Neuronal stem cell (in vitro differentiated cells): Measurements from ENCODE around the gene LRMDA.
"Not testable (repeated sequence)": the region's sequence is repeated elsewhere in the genome, so short reads cannot be mapped to it uniquely, and the experiment has no call there.

ENCODE experiments used
- DNase-seq: peaks from one replicate; pipeline ENCODE4 v3.0.0-alpha.2; 2013; ENCODE audit warnings: low spot score
- H2AFZ ChIP-seq: one replicate; pipeline ENCODE4 v1.6.1; 2013; ENCODE audit warnings: mild to moderate bottlenecking, low read length, inconsistent platforms
- H2AK5ac ChIP-seq: 2 replicates; pipeline ENCODE4 v1.6.1; 2013; ENCODE audit warnings: low read depth, mild to moderate bottlenecking, inconsistent platforms, low read length, moderate library complexity, mixed read lengths
- H2BK120ac ChIP-seq: 2 replicates; pipeline ENCODE4 v1.6.1; 2013; ENCODE audit warnings: low read depth, mild to moderate bottlenecking, inconsistent platforms, low read length, moderate library complexity, mixed read lengths
- H2BK12ac ChIP-seq: one replicate; pipeline ENCODE4 v1.6.1; 2013; ENCODE audit warnings: low read length, inconsistent platforms
- H2BK15ac ChIP-seq: 2 replicates; pipeline ENCODE4 v1.6.1; 2013; ENCODE audit warnings: mild to moderate bottlenecking, low read length, inconsistent platforms, mixed read lengths
- H2BK5ac ChIP-seq: one replicate; pipeline ENCODE4 v1.6.1; 2013; ENCODE audit warnings: inconsistent platforms, mild to moderate bottlenecking, low read length, moderate library complexity
- H3K14ac ChIP-seq: one replicate; pipeline ENCODE4 v1.6.1; 2013; ENCODE audit warnings: low read length, inconsistent platforms
- H3K18ac ChIP-seq: 2 replicates; pipeline ENCODE4 v1.6.1; 2013; ENCODE audit warnings: low read length, inconsistent platforms
- H3K23ac ChIP-seq: 2 replicates; pipeline ENCODE4 v1.6.1; 2013; ENCODE audit warnings: low read depth, mild to moderate bottlenecking, mixed read lengths, low read length, inconsistent platforms; ENCODE audit not compliant: poor library complexity
- H3K27ac ChIP-seq: replicated peaks from 3 replicates; pipeline ENCODE4 v1.5.1; 2013; ENCODE audit warnings: low read length, inconsistent platforms
- H3K27me3 ChIP-seq, 3 experiments: 2 replicates each; pipeline ENCODE4 v1.6.1; 2013; ENCODE audit warnings: low read length in 3 of 3, mild to moderate bottlenecking in 2 of 3, inconsistent platforms in 1 of 3, low read depth in 1 of 3, mixed read lengths in 1 of 3, moderate library complexity in 1 of 3; ENCODE audit not compliant: control insufficient read depth in 3 of 3, insufficient read depth in 3 of 3
- H3K36me3 ChIP-seq, 2 donors: replicated peaks in 1 of 2; 2 replicates each; pipeline ENCODE4 v1.6.1; 2013; ENCODE audit warnings: low read length in 2 of 2; ENCODE audit not compliant: control insufficient read depth in 2 of 2, insufficient read depth in 2 of 2
- H3K4ac ChIP-seq: 2 replicates; pipeline ENCODE4 v1.6.1; 2013; ENCODE audit warnings: inconsistent platforms, mild to moderate bottlenecking, low read length, moderate library complexity
- H3K4me1 ChIP-seq, 2 donors: 1 replicate in 1 of 2; 2 replicates in 1 of 2; pipeline ENCODE4 v1.6.1; 2013; ENCODE audit warnings: low read length in 2 of 2, low read depth in 1 of 2; ENCODE audit not compliant: control insufficient read depth in 2 of 2, insufficient read depth in 1 of 2
- H3K4me2 ChIP-seq: one replicate; pipeline ENCODE4 v1.6.1; 2013; ENCODE audit warnings: mild to moderate bottlenecking, low read length, inconsistent platforms; ENCODE audit not compliant: insufficient read depth, poor library complexity, severe bottlenecking
- H3K4me3 ChIP-seq, 2 donors: 2 replicates each; pipeline ENCODE4 v1.5.1; 2013; ENCODE audit warnings: low read length in 2 of 2, mild to moderate bottlenecking in 2 of 2, inconsistent platforms in 1 of 2, moderate library complexity in 1 of 2
- H3K79me1 ChIP-seq: one replicate; pipeline ENCODE4 v1.6.1; 2013; ENCODE audit warnings: low read depth, mild to moderate bottlenecking, inconsistent platforms, low read length, moderate library complexity
- H3K9ac ChIP-seq: one replicate; pipeline ENCODE4 v1.6.1; 2013; ENCODE audit warnings: mild to moderate bottlenecking, low read depth, low read length, inconsistent platforms; ENCODE audit not compliant: poor library complexity
- H3K9me3 ChIP-seq, 2 donors: replicated peaks in 1 of 2; 2 replicates each; pipeline versions ENCODE3 to v1.6.1; 2013; ENCODE audit warnings: low read length in 2 of 2, mild to moderate bottlenecking in 2 of 2, inconsistent platforms in 1 of 2, low read depth in 1 of 2, mixed read lengths in 1 of 2, moderate library complexity in 1 of 2; ENCODE audit not compliant: control insufficient read depth in 2 of 2, insufficient read depth in 1 of 2
- H4K8ac ChIP-seq: one replicate; pipeline ENCODE4 v1.6.1; 2013; ENCODE audit warnings: low read depth, mild to moderate bottlenecking, inconsistent platforms, low read length, moderate library complexity
- H4K91ac ChIP-seq: one replicate; pipeline ENCODE4 v1.6.1; 2013; ENCODE audit warnings: low read length, low read depth, mild to moderate bottlenecking, inconsistent platforms; ENCODE audit not compliant: poor library complexity
- WGBS, 2 donors: extraction: QIAGEN DNeasy Blood & Tissue Kit; methylation state at CpG; one replicate each; pipeline ENCODE4 v1.1.7; 2013; ENCODE audit warnings: missing lambda C conversion rate in 2 of 2, mixed read lengths in 1 of 2; ENCODE audit not compliant: insufficient read length in 2 of 2, insufficient replicate concordance in 1 of 2; ENCODE audit errors: extremely low coverage in 2 of 2; 5-methylcytosine and 5-hydroxymethylcytosine counted together

Gene LRMDA

GRCh38 chr10:76148217-76148616, 716.8 kb downstream of the LRMDA start:
- not testable (repeated sequence) for H3K27me3 ChIP-seq, H3K9ac ChIP-seq, H3K79me1 ChIP-seq, H3K23ac ChIP-seq, H2AK5ac ChIP-seq, H3K4me2 ChIP-seq, H2BK15ac ChIP-seq, H2AFZ ChIP-seq, H3K27ac ChIP-seq, H2BK5ac ChIP-seq, H3K14ac ChIP-seq, H3K18ac ChIP-seq, H2BK12ac ChIP-seq, H3K4me3 ChIP-seq, DNase-seq, H4K91ac ChIP-seq, H3K36me3 ChIP-seq, H4K8ac ChIP-seq, H2BK120ac ChIP-seq, H3K4ac ChIP-seq
- peaks cover 12 to 14% of the 10 kb centered on the region in 2 donors for H3K4me1 ChIP-seq
- WGBS, 2 donors: no CpG with 5 or more reads among the region's 8 CpGs
- H3K9me3 ChIP-seq: peaks cover 3 to 13% of the 10 kb centered on the region in 2 donors

DNA sequence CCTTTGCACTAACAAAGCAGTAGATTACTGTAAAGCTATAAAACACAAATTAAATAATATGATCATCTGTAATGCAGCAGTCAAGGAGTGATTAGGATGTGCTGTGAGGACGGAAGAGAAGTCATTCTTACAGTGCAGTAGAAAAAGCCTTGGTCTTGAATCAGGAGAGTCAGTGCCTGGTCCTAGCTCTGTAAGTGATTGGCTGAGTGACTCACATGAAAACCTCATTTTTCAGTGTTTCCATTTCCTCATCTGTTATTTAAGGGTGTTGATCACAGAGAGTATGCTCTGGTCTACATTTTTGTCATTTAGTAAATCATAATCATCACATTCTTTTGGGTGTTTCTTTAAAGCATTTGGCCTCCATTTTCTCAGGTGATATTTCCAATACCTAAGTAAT, 717.8 kb downstream of the LRMDA start:
- H3K27me3 ChIP-seq: no peaks in the 10 kb centered on the region
- H4K8ac ChIP-seq: no peak overlapping the region
- H3K4ac ChIP-seq: no peak overlapping the region
- DNase-seq: no peak
- H2AFZ ChIP-seq: no peak overlapping the region
- no peak overlapping the region for H2AK5ac ChIP-seq
- H3K36me3 ChIP-seq: no peaks in the 10 kb centered on the region
- peaks cover 12 to 14% of the 10 kb centered on the region in 2 donors for H3K4me1 ChIP-seq
- peak overlapping the region; percentile 95 for H3K27ac ChIP-seq
- no peak overlapping the region for H2BK12ac ChIP-seq
- no peak overlapping the region for H3K4me3 ChIP-seq
- H3K79me1 ChIP-seq: no peaks in the 10 kb centered on the region
- no CpG with 5 or more reads among the region's 1 CpG for WGBS, 2 donors
- H2BK120ac ChIP-seq: no peak overlapping the region
- H3K14ac ChIP-seq: no peak overlapping the region
- H2BK5ac ChIP-seq: no peak overlapping the region
- H3K9ac ChIP-seq: no peak overlapping the region
- H3K23ac ChIP-seq: no peak overlapping the region
- no peak overlapping the region for H4K91ac ChIP-seq
- peaks cover 5 to 19% of the 10 kb centered on the region in 2 donors for H3K9me3 ChIP-seq
- H3K18ac ChIP-seq: no peak overlapping the region
- H3K4me2 ChIP-seq: no peak overlapping the region
- no peak overlapping the region for H2BK15ac ChIP-seq

- no peaks in the 10 kb centered on the region for H3K79me1 ChIP-seq
- WGBS, 2 donors: no CpG with 5 or more reads among the region's 2 CpGs
- peak overlapping the region; percentile 95 for H3K27ac ChIP-seq
- H3K36me3 ChIP-seq: no peaks in the 10 kb centered on the region
- H3K4me1 ChIP-seq: peaks cover 12 to 14% of the 10 kb centered on the region in 2 donors
- H3K4me2 ChIP-seq: peak overlapping the region; percentile 54
- H2BK120ac ChIP-seq: no peak overlapping the region
- H3K9ac ChIP-seq: no peak overlapping the region
- no peak overlapping the region for H2BK12ac ChIP-seq
- no peak overlapping the region for H2AK5ac ChIP-seq
- no peak overlapping the region for H3K23ac ChIP-seq
- peak overlapping the region; percentile 5 for H3K18ac ChIP-seq
- H3K4ac ChIP-seq: no peak overlapping the region
- H3K9me3 ChIP-seq: peaks cover 5 to 23% of the 10 kb centered on the region in 2 donors
- H4K91ac ChIP-seq: no peak overlapping the region
- no peak overlapping the region for H2BK15ac ChIP-seq
- no peaks in the 10 kb centered on the region for H3K27me3 ChIP-seq
- H2BK5ac ChIP-seq: peak overlapping the region; percentile 27
- no peak for DNase-seq
- no peak overlapping the region for H3K14ac ChIP-seq
- peak overlapping the region in 1 of 2 donors; percentile 4 for H3K4me3 ChIP-seq
- no peak overlapping the region for H4K8ac ChIP-seq
- peak overlapping the region; percentile 83 for H2AFZ ChIP-seq
Measured at GRCh38 chr10:76149602-76150138, 718.2 kb downstream of the LRMDA start.

- Histone ChIP-seq H2BK5ac (peak overlapping the region; percentile 27), H3K14ac (no peak overlapping the region), H3K79me1 (no peaks in the 10 kb centered on the region), H3K9me3 (peaks cover 5 to 23% of the 10 kb centered on the region in 2 donors), H3K23ac (no peak overlapping the region), H4K8ac (no peak overlapping the region), H2BK12ac (no peak overlapping the region), H3K4me2 (peak overlapping the region; percentile 54), H2AFZ (peak overlapping the region; percentile 83), H3K18ac (peak overlapping the region; percentile 36), H3K27me3 (no peaks in the 10 kb centered on the region), H3K4me3 (peak overlapping the region in 1 of 2 donors; percentile 4), H2AK5ac (no peak overlapping the region), H3K27ac (peak overlapping the region; percentile 95), H2BK120ac (no peak overlapping the region), H2BK15ac (no peak overlapping the region), H3K36me3 (no peaks in the 10 kb centered on the region), H4K91ac (no peak overlapping the region), H3K4me1 (peaks cover 12 to 14% of the 10 kb centered on the region in 2 donors), H3K9ac (no peak overlapping the region), H3K4ac (no peak overlapping the region)
- no CpG with 5 or more reads among the region's 17 CpGs for WGBS, 2 donors
- peak; percentile 82 for DNase-seq
Measured at GRCh38 chr10:76150139-76150875, 718.9 kb downstream of the LRMDA start.
